Suppressor macrophage treated with lipopolysaccharide for 1 hour (primary cell): ENCODE measurements around the gene ATP5PO.
A peak's percentile ranks its signal among the peaks of the same experiment; 100 is the strongest.
"Not testable (repeated sequence)": the region's sequence is repeated elsewhere in the genome, so short reads cannot be mapped to it uniquely, and the experiment has no call there.

Source experiments
- DNase-seq, 3 donors: peaks; one replicate each; pipeline ENCODE4 v3.0.0-alpha.2; 2020 to 2022

ATP5PO gene

DNA sequence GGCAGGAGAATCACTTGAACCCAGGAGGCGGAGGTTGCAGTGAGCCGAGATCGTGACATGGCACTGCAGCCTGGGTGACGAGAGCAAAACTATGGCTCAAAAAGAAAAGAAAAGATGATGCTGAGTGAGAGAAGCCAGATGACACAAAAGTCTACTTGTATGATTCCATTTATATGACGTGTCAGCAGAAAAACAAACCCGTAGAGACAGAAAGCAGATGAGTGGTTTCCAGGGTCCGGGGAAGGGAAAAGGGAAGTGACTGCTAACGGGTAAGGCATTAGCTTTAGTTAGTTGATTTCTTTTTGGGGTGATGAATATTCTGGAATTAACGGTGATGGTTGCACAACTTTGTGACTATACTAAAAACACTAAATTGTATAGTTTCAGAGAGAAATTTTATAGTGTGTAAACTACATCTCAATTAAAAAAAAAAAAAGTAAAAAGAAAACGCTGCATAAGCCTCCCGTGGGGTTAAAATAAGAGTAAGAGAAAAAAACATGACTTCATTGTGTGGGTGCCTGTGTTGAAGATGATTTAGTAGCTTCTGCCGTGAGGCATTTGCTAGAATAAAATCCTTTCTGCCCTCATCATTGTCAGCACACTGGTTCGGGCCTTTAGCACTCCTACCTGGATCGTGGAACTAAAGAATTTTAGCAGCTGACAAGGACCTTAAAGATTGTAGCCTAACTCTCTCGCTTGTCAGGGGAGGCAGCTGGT is 24.7 kb upstream of the ATP5PO start:
- peak; percentile 83 to 96 (median 92) for DNase-seq

DNA sequence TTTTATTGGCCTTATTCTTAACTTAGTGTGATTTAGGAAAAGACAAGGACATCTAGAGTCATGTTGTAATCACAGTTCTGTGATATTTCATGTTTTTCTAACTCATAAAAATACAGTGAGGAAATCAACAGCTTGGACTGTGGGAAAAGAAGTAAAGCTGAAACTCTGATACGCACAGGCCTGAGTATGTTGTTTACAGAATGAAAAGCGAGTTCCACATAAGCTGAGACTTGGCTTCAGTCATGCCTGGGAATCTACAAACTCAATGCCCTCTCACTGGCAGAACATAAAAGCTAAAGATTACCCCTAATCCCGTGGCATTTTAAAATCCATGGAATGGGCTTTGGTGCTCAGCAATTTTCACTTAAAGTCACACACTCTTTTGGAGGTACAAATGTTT is 23.6 kb upstream of the ATP5PO start:
- DNase-seq: no peak

DNA sequence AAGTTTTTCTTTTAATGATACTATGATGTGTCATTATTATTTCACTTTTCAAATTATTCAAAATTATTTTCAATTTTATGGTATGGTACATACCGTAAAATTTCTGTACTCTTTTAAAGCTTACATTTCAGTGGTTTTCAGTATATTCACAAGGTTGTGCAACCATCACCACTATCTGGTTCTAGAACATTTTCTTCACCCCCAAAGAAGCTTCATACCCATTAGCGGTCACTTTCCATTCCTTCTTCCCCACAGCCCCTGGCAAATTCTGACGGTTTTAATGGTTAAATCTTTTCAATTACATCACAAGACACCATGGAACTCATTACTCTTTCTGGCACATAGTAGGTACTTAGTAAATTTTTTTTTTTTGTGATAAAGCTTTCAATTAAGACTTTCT is 22.8 kb upstream of the ATP5PO start:
- no peak for DNase-seq

DNA sequence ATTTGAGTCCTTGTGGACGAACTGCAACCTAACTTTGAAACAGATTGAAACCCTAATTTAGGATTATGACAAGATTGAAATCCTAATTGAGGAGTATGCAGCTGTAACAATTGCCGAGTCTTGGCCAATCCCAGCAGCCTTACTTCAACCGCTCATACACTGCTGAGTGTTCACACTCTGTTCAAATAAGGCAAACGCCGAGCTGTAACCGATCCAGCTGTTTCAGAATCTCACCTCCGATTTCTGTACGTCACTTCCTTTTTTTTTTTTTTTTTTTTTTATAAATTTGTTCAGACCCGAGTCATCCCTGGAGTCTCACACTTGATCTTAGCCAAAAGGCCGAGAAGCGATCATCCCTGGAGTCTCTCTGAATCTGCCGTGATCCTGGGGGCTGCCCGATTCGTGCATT is 22.3 kb upstream of the ATP5PO start:
- peak; percentile 65 to 89 (median 81) for DNase-seq

DNA sequence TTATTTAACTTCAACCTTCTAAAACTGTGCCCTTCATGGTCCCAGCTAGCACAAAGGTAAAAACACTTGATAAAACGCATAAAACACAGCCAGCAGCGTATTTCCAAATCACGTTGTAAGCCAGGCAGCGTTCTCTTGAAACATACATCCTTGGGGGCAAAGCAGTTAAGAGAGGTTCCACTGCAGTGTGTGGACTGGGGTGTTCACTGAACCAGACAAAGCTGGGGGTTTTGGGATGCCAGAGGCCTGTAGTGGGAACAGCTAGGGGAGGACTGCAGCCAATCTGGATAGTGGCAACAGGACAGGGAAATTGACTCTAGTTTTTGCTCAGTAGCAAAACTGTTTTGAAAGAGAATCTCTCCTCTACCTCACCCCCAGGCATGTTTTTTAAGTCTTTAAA is 21.5 kb upstream of the ATP5PO start:
- no peak for DNase-seq

DNA sequence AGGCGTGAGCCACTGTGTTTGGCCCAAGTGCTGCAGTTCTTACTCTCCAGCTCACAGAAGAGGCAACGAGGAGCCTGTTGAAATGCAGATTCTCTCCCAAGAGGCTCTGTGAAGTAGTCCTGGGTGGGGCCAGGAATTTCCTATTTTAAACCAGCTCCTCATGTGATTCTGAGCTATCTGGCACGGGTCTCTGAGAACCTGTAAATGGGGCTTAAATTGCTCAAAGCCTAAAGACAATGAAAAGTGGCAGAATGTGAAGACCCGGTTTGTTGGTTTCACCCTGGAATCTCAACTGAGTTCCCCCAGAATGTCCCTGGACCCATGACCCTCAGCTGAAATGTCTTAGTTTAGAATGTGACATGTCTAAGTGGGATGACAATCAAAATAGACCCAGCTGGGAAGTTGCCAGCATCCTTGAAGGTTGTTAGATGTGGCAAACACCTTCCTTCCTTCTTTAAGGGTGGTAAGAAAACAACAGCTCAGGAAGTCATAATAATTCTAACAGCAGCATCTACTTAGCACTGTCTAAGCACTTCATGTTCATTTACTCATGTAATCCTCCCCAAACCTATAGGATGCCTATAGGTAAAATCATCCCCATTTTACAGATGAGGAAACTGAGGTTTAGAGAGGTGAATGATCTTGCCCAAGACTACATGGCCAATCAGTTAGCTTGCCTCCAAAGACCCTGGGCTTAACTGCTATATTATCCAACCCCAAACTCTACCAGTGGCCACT is 20.9 kb upstream of the ATP5PO start:
- peak; percentile 87 to 94 (median 89) for DNase-seq

DNA sequence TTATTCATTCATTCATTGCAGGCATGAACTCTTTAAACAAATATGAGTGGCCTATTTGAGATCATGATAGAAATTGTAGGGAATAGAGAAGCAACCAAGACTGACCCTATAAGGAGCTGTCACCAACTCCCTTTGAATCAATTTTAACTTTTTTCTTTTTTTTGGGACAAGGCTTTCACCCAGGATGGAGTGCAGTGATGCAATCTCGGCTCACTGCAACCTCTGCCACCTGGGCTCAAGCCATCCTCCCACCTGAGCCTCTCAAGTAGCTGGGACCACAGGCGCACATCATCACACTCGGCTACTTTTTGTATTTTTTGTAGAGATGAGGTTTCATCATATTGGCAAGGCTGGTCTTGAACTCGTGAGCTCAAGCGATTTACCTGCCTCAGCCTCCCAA is 17.1 kb upstream of the ATP5PO start:
- DNase-seq: no peak

DNA sequence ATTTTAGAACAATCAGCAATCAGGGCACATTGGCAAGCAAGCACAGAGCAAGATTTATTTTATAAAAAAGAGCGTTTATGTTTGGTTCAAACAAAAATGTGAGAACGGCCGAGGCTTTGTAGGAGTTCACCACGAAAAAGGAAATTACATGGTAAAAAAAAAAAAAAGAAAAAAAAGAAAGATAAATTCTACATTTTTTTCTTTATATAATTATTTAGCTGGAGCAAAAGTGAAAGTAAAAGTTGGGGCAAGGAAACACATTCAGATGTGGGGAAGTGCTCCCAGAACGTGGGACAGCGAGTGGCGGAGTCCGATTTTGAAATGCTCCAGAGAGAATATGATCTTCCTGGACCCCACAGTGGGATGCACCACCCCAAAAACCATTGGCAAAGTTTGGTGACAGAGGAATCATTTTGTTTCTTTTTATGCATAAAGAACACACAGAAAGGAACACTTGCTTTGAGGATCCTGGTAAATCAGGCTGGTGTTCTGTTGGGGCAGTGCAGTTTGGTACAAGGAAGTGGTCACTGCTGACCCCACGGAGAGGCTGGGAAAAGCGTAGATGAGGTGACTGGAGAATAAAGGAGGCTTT is 16.3 kb upstream of the ATP5PO start:
- peak; percentile 67 to 78 (median 67) for DNase-seq

DNA sequence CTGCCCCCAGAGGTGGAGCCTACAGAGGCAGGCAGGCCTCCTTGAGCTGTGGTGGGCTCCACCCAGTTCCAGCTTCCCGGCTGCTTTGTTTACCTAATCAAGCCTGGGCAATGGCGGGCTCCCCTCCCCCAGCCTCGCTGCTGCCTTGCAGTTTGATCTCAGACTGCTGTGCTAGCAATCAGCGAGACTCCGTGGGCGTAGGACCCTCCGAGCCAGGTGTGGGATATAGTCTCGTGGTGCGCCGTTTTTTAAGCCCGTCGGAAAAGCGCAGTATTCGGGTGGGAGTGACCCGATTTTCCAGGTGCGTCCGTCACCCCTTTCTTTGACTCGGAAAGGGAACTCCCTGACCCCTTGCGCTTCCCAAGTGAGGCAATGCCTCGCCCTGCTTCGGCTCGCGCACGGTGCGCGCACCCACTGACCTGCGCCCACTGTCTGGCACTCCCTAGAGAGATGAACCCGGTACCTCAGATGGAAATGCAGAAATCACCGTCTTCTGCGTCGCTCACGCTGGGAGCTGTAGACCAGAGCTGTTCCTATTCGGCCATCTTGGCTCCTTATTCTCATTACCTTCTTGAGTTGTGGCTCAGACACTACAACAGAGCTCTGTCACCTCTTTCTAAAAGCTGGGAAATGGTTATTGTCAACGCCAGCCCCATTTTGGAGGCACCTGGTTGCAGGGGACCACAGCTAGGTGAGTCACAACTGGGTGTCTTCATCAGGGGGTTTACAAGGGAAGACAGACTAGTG is 15.6 kb upstream of the ATP5PO start:
- peak in 1 of 3 donors; percentile 31 for DNase-seq

DNA sequence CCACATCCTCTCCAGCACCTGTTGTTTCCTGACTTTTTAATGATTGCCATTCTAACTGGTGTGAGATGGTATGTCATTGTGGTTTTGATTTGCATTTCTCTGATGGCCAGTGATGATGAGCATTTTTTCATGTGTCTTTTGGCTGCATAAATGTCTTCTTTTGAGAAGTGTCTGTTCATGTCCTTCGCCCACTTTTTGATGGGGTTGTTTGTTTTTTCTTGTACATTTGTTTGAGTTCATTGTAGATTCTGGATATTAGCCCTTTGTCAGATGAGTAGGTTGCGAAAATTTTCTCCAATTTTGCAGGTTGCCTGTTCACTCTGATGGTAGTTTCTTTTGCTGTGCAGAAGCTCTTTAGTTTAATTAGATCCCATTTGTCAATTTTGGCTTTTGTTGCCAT is 10.6 kb upstream of the ATP5PO start:
- DNase-seq: not testable (repeated sequence)

DNA sequence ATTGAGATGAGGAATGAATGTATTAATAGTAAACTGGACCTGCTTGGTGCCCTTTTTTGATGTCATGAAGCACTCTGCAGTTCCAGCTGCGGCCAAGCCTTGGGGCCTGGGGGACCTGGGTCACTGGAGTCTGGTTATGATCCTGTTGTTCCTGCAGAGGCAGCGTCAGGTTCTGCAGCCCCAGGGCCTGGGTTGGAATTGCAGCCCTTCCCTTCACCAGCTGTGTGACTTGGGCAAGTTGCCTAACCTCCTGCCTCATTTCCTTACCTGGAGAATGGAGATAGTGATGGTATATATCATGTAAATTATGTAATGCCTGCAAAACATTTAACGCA is 9.1 kb upstream of the ATP5PO start:
- no peak for DNase-seq

DNA sequence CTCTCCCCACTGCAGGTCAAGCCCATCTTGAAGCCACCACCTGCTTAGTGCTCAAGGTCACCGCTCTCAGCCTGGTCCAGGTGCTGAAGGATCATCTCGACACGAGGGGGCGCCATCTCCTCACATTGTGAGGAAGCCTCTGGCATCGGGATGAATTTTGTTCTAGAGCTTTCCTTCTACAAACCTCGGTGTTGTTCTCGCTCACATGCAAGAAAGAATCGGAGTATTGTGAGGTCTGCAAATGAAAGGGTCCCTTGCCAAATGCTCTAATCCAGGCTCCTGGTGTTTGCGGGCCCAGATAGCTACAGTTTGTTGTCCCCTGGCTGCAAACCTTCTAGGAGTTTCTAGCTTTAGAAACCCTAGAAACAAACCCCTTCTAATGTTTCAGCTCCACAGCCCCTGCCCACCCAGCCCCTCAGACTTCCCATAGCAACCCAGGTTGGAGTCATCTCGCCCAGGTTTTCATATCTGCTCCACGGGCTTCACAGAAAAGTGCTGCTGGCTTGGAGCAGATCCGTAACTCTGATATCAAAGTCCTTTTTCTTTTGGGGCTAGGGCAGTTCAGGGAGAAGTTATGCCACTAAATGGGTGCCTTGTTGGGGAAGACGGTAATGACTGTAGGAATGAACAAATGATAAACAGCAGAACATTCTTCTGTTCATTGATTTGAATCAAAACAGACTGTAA is 8.6 kb upstream of the ATP5PO start:
- peak; percentile 86 to 95 (median 92) for DNase-seq

DNA sequence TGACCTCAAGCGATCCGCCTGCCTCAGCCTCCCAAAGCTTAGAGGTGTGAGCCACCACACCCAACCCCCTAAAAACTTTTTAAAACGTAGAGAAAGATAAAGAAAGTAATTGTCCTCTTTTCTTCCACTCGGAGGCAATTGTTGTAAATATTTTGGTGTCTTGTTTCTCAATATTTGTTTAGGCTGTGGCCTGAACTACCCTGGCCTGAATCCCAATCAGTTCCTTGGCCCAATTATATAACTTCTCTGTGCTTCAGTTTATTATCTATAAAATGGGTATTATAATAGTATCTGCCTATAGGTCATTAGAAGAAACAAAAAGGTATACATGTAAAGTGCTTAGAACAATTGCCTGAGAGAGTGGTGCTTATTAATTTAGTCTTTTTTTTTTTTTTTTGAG is 1.8 kb upstream of the ATP5PO start:
- no peak for DNase-seq

DNA sequence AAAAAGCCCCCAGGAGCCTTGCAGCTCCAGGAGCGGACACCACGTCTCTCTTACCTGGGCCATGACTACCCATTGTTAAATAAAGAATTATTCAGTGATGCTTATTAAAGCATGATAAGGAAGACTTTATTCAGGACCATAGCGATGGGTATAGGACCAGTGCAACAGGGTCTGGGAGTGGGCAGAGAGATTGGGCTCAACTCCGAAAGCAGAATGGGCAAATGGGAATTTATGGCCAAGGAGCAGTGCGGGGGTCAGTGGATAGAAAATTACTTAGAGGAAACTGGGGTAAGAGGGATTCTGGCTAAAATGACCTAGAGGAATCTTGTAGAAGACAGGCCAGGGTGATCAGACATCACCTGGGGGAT is 580 bp upstream of the ATP5PO start:
- no peak for DNase-seq

DNA sequence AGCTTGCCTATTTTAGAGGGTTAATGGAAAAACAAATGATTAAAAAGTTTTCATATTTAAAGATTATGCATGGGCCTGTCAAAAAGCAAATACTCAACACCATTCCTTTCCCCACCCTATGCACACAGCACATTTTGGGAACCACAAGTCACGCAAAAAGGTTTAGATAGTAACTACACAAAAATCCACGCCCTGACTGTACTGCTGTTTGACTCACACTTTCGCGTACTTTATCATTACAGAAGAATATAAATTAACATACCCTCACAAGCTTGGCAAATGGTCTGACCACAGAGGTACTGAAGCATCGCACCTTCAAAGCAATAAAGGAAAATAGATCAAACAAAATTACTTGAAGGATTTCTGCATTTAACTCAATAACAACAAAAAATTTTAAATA is 1.4 kb downstream of the ATP5PO start:
- no peak for DNase-seq

DNA sequence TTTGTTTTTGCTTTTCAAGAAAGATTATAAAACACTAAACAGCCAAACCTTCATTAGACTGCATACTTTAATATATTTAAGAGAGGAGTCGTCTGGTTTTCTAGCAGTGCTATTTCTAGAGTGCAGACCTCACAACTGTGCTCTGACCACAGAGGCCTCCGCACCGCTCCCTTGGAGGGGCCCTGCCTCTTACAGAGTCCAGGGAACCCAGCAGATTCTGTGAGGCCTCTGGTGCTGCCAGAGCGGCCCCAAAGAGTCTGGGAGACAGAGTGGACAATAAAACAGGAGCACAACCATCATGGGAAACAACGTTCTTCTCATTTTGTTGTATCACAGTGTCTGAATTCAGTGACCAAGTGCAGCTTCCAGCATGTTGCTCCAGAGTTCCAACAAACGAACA is 5.8 kb downstream of the ATP5PO start:
- DNase-seq: no peak

DNA sequence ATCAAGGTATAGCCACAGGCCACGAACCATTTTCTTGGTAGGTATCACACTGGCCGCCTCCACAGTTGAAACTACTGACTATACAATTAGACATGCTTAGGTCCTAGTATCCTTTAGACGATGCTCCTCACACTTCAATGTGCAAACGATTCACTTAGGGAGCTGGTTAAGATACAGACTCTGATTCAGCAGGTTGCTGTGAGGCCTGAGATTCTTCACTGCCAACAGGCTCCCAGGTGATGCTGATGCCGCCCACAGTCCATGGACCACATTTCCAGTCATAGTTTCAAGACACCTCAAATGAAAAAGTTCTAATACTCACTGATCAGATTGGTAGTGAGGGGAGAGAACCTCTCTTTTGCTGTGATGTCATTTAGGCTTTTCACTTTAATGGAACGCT is 6.8 kb downstream of the ATP5PO start:
- DNase-seq: no peak

DNA sequence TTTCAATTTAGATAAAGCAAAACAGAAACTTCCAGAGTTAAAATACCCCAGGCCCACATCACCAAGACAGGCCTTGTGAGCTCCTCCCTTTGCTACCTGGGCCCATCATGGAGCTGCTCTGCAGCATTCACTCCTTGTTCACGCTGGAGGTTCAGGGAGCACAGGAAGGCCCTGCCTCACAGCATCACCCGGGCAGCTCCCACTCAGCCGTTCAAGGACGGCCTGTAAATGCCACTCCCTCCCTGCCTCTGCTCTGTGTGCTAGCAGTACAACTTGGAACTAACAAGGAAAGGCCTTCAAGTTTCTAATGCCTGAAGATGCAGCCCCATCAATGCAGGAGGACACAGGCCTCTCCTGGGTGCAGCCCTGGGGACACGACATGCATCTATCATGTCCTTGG is 11.6 kb downstream of the ATP5PO start:
- no peak for DNase-seq

DNA sequence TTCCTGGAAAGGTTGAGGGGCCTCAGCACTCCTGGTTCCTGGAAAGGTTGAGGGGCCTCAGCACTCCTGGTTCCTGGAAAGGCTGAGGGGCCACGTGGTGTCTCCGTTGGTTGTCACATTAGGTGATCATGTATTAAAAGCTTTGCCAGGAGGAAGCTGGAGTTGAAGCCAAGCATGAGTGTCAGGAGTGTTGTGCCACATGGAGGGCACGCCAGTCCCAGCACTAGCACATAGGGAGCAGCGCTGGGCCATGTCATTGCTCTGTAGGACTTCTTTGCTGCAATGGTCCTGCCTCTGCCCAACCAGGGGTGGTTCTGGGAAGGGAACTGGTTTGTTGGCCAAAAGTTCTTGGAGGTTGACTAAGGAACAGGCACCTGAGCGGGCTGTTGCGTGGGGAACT is 13.3 kb downstream of the ATP5PO start:
- DNase-seq: no peak

DNA sequence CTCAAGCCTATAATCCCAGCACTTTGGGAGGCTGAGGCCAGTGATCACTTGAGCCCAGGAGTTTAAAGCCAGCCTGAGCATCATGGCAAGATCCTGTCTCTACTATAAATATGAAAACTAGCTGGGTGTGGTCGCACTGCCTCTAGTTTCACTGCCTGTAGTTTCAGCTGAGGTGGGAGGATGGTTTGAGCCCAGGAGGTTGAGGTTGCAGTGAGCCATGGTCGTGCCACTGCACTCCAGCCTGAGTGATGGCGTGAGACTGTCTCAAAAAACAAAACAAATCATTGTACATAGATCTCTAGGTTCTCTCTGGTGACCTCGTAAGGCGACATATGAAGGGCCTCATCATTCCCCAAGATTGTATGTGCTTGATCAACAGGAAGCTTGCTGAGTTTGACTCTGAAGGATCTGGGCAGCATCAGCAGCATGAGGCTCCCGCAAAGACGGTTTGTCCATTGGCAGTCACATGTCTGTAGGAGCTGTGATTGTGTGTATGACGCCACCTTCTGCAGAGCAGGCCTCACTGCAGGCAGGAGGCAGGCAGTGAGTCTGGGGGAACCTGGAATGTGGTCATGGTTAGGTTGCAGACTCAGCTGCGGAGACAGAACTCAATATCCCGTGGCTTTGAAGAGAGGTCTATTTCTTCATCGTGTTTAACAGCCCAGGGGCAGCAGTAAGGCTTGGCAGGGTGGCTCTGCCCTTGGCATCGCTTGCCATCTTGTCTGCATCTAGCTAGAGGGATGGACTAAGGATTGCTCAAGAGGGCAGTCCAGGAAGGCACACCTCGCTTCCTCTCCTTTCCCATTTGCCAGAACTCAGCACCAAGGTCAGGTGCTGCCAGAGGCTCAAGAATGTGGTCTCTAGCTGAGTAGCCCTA is 14.0 kb downstream of the ATP5PO start:
- DNase-seq: peak; percentile 27 to 32 (median 28)

DNA sequence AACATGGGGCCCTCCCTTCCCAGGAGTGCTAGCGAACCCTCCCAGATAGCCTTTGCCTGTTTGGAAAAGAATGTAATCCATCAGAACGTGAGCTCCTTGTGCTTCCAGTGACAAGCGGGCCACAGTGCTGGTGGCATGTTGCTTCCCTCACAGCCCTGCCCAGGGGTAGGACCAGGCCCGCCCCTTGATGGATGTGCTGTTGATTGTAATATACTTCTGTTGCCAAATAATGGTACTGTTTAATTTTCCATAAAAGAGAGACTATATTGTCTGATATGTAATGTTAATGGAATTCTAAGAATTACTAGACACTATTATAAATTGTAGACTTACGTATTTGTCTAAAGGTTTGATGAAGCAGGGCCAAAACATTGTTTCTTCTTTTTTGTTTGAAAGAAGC is 16.4 kb downstream of the ATP5PO start:
- no peak for DNase-seq

DNA sequence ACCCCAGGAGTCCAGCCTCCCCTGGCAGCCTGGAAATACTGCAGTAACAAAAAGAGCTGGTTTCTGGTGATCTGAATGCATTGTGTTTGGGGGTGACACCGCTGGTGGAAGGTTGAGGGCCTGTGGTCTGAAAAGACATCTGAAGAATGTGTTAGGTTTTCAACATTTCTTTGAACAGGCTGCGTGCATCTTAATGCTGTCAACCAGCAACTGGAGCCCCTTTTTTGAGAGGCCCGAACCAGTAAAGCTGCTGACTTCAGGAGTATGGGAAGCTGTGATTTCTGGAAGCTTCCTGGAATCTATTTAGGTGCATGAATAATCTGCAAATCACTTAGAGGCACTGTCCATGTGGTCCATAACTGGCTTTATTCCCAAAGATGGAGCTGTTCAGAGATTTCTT is 17.0 kb downstream of the ATP5PO start:
- DNase-seq: no peak
